Mesendoderm (in vitro differentiated cells): ENCODE results near the gene DNAL4.
A peak's percentile ranks its signal among the peaks of the same experiment; 100 is the strongest.

Source experiments
- DNase-seq: peaks from one replicate; pipeline ENCODE4 v3.0.0; 2013
- H2AK5ac ChIP-seq: 2 replicates; pipeline ENCODE4 v1.6.1; 2013; ENCODE audit warnings: low read length, inconsistent platforms
- H2BK120ac ChIP-seq: 2 replicates; pipeline ENCODE4 v1.6.1; 2013; ENCODE audit warnings: low read depth, mild to moderate bottlenecking, low read length, moderate library complexity, mixed read lengths
- H2BK15ac ChIP-seq: replicated peaks from 2 replicates; pipeline ENCODE4 v1.6.1; 2013; ENCODE audit warnings: low read depth, mild to moderate bottlenecking, moderate library complexity
- H2BK5ac ChIP-seq: 2 replicates; pipeline ENCODE4 v1.6.1; 2013; ENCODE audit warnings: low read length, inconsistent platforms
- H3K18ac ChIP-seq: 2 replicates; pipeline ENCODE4 v1.6.1; 2013; ENCODE audit warnings: mild to moderate bottlenecking, low read length, mixed read lengths
- H3K23ac ChIP-seq: one replicate; pipeline ENCODE4 v1.6.1; 2013; ENCODE audit warnings: low read length
- H3K27ac ChIP-seq: 2 replicates; pipeline ENCODE4 v1.5.1; 2013; ENCODE audit warnings: low read depth, mild to moderate bottlenecking, inconsistent platforms, low read length, moderate library complexity
- H3K27me3 ChIP-seq: 2 replicates; pipeline ENCODE4 v1.6.1; 2013; ENCODE audit warnings: low read length, control low read depth, mild to moderate bottlenecking, inconsistent platforms; ENCODE audit not compliant: insufficient read depth, poor library complexity
- H3K36me3 ChIP-seq: 2 replicates; pipeline ENCODE4 v1.6.1; 2013; ENCODE audit warnings: low read length, inconsistent platforms; ENCODE audit not compliant: control insufficient read depth, insufficient read depth
- H3K4ac ChIP-seq: one replicate; pipeline ENCODE4 v1.6.1; 2013; ENCODE audit warnings: low read depth, mild to moderate bottlenecking, low read length, moderate library complexity
- H3K4me1 ChIP-seq: 2 replicates; pipeline ENCODE4 v1.6.1; 2013; ENCODE audit warnings: low read depth, low read length, inconsistent platforms; ENCODE audit not compliant: control insufficient read depth
- H3K4me2 ChIP-seq: 2 replicates; pipeline ENCODE4 v1.6.1; 2013; ENCODE audit warnings: low read length
- H3K4me3 ChIP-seq: 2 replicates; pipeline ENCODE4 v1.5.1; 2013; ENCODE audit warnings: mild to moderate bottlenecking, low read length
- H3K56ac ChIP-seq: one replicate; pipeline ENCODE4 v1.6.1; 2013; ENCODE audit warnings: low read length
- H3K79me1 ChIP-seq: 2 replicates; pipeline ENCODE4 v1.6.1; 2013; ENCODE audit warnings: low read length, inconsistent platforms
- H3K79me2 ChIP-seq: 2 replicates; pipeline ENCODE4 v1.6.1; 2013; ENCODE audit warnings: mild to moderate bottlenecking, low read length; ENCODE audit not compliant: control insufficient read depth, insufficient read depth
- H3K9ac ChIP-seq: 2 replicates; pipeline ENCODE4 v1.6.1; 2013; ENCODE audit warnings: low read length, inconsistent platforms
- H4K5ac ChIP-seq: one replicate; pipeline ENCODE4 v1.6.1; 2013; ENCODE audit warnings: low read length
- H4K8ac ChIP-seq: one replicate; pipeline ENCODE4 v1.6.1; 2013; ENCODE audit warnings: low read depth, mild to moderate bottlenecking, control low read depth, low read length, moderate library complexity
- WGBS: extraction: QIAGEN DNeasy Blood & Tissue Kit; methylation state at CpG from one replicate; pipeline ENCODE4 v1.1.7; 2013; ENCODE audit warnings: low lambda C conversion rate, missing lambda C conversion rate; ENCODE audit not compliant: insufficient coverage; ENCODE audit errors: extremely low coverage; 5-methylcytosine and 5-hydroxymethylcytosine counted together

The DNAL4 gene

DNA sequence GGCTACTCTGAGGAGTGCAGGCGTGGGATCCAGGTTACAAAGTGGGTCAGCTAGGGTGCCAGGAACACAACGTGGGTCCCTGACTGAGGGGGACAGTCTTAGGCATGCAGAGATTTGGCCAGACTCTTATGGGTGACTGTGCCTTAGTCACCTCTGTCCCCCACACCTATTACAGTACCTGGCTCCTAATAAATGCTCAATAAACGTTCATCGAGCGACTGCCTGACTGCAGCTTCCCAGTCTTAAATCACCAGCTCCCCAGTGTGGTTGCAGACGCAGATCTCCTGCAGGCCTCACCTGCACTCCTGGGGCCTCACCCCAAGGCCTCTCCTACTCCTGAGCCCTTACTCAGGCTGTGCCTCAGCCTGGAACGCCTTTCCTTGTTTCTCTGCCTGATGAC is 34.9 kb downstream of the DNAL4 start:
- H3K27me3 ChIP-seq: no peaks in the 10 kb centered on the region
- no peak for DNase-seq
- H3K18ac ChIP-seq: no peak overlapping the region
- H4K5ac ChIP-seq: no peak overlapping the region
- H3K4me3 ChIP-seq: no peak overlapping the region
- H3K4ac ChIP-seq: no peak overlapping the region
- WGBS: no CpG with 5 or more reads among the region's 7 CpGs
- no peak overlapping the region for H2AK5ac ChIP-seq
- H3K36me3 ChIP-seq: no peaks in the 10 kb centered on the region
- no peak overlapping the region for H3K56ac ChIP-seq
- H3K4me1 ChIP-seq: peaks cover 8% of the 10 kb centered on the region
- H3K23ac ChIP-seq: no peak overlapping the region
- H2BK5ac ChIP-seq: no peak overlapping the region
- no peak overlapping the region for H4K8ac ChIP-seq
- H3K79me2 ChIP-seq: no peaks in the 10 kb centered on the region
- no peak overlapping the region for H2BK15ac ChIP-seq
- no peak overlapping the region for H2BK120ac ChIP-seq
- H3K27ac ChIP-seq: no peak overlapping the region
- no peak overlapping the region for H3K4me2 ChIP-seq
- H3K9ac ChIP-seq: no peak overlapping the region
- no peaks in the 10 kb centered on the region for H3K79me1 ChIP-seq

DNA sequence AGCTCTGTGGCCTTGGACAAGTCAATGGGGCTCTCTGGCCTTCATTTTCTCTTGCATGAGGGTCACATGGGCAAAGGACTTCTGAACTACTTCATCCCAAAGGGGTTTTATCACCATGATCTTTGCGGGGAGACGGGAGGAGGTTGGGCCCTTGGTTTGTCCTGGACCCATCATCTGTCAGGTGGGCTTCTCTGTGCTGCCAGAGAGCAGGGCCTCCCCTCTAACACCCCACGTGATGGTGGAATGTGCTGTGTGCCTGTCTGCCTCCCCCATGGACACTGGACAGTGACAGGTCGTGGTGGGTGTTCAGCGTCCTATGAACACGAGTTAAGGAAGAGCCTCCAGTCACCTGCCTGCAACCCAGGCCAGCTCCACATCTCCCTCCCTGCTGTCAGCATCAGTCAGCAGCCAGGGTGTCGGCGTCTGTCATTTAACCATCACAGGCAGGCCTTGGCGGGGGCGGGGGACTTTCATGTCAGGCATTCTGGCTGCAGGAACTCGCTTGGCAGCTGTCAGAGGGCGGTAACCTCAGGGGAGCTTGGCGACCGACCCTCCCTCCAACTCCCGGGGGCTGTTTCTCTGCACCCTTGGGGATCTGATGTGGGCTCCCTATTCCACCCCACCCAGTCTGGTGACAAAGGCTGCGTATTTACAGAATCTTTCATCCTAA is 35.5 kb downstream of the DNAL4 start:
- no peaks in the 10 kb centered on the region for H3K79me1 ChIP-seq
- no peak overlapping the region for H3K56ac ChIP-seq
- H3K9ac ChIP-seq: no peak overlapping the region
- no peak overlapping the region for H3K23ac ChIP-seq
- H2BK5ac ChIP-seq: no peak overlapping the region
- no CpG with 5 or more reads among the region's 16 CpGs for WGBS
- no peak overlapping the region for H3K27ac ChIP-seq
- H2BK120ac ChIP-seq: no peak overlapping the region
- no peak for DNase-seq
- H3K27me3 ChIP-seq: no peaks in the 10 kb centered on the region
- H3K4me1 ChIP-seq: peaks cover 8% of the 10 kb centered on the region
- no peak overlapping the region for H3K18ac ChIP-seq
- no peak overlapping the region for H2AK5ac ChIP-seq
- H3K4me2 ChIP-seq: no peak overlapping the region
- H3K4me3 ChIP-seq: no peak overlapping the region
- H3K36me3 ChIP-seq: no peaks in the 10 kb centered on the region
- no peak overlapping the region for H4K5ac ChIP-seq
- no peak overlapping the region for H2BK15ac ChIP-seq
- no peak overlapping the region for H3K4ac ChIP-seq
- H4K8ac ChIP-seq: no peak overlapping the region
- no peaks in the 10 kb centered on the region for H3K79me2 ChIP-seq

DNA sequence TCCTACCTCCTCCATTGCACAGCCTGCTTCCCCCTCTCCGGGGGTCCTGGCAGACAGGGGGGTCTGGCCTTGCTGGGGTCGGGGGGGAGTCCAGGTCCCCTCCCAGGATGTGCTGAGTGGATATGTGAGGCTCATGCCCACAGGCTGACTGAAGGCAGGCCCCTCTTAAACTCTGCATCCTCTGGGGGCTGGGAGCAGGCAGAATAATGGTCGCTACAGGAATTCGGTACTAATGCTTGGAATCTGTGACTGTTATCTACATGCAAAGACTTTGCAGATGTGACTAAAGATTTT is 36.5 kb downstream of the DNAL4 start:
- H4K8ac ChIP-seq: no peak overlapping the region
- no peak overlapping the region for H2BK15ac ChIP-seq
- H3K4me1 ChIP-seq: peaks cover 8% of the 10 kb centered on the region
- no peaks in the 10 kb centered on the region for H3K27me3 ChIP-seq
- no CpG with 5 or more reads among the region's 4 CpGs for WGBS
- H3K79me1 ChIP-seq: no peaks in the 10 kb centered on the region
- no peak overlapping the region for H3K4me3 ChIP-seq
- no peak overlapping the region for H3K4ac ChIP-seq
- no peak overlapping the region for H3K4me2 ChIP-seq
- H3K56ac ChIP-seq: peak overlapping the region; percentile 10
- H3K36me3 ChIP-seq: no peaks in the 10 kb centered on the region
- H2AK5ac ChIP-seq: no peak overlapping the region
- no peak overlapping the region for H3K27ac ChIP-seq
- H2BK120ac ChIP-seq: no peak overlapping the region
- H4K5ac ChIP-seq: no peak overlapping the region
- no peak overlapping the region for H3K9ac ChIP-seq
- DNase-seq: peak; percentile 40
- no peak overlapping the region for H3K23ac ChIP-seq
- no peak overlapping the region for H3K18ac ChIP-seq
- H3K79me2 ChIP-seq: no peaks in the 10 kb centered on the region
- H2BK5ac ChIP-seq: no peak overlapping the region

DNA sequence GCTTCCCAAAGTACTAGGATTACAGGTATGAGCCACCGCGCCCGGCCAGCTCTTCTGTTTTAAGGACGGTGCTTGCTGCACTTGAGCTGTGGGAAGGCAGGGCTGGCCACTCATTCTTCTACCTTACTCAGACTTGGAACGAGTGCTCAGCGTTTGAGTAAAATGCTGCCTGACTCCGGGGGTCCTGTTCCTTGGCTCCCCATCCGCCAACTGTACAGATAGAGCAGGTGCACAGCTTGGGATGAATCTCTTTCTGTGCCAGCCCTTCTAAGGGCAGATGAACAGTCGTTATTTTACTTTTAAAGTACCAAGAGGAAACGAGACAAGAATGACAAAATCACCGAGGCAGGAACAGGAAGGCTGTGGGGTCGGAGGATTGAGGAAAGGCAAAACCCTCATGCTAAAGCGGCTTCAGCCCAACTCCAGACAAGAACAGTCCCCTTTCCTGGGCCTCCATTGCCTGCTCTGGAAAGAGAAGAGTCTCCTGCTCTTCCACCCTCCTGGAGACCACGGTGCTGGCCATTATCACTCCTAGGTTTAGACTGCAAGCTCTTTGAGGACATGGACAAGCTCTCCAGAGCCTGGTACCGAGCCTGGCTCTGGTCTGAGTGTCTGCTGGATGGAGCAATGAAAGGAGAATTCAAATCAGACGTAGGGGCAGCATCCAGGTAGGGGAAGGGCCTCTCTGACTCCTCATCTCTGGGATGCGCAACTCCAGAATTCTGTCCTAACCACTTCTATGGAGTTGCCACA is 37.1 kb downstream of the DNAL4 start:
- peak overlapping the region; percentile 88 for H3K56ac ChIP-seq
- no CpG with 5 or more reads among the region's 17 CpGs for WGBS
- no peak overlapping the region for H2BK120ac ChIP-seq
- DNase-seq: no peak
- H3K27ac ChIP-seq: no peak overlapping the region
- H3K23ac ChIP-seq: no peak overlapping the region
- no peak overlapping the region for H3K9ac ChIP-seq
- no peak overlapping the region for H2AK5ac ChIP-seq
- no peak overlapping the region for H4K8ac ChIP-seq
- H3K18ac ChIP-seq: no peak overlapping the region
- H3K4me1 ChIP-seq: peaks cover 8% of the 10 kb centered on the region
- H2BK15ac ChIP-seq: no peak overlapping the region
- H3K4ac ChIP-seq: no peak overlapping the region
- no peaks in the 10 kb centered on the region for H3K79me2 ChIP-seq
- H3K4me2 ChIP-seq: no peak overlapping the region
- H2BK5ac ChIP-seq: no peak overlapping the region
- no peaks in the 10 kb centered on the region for H3K36me3 ChIP-seq
- no peaks in the 10 kb centered on the region for H3K27me3 ChIP-seq
- no peaks in the 10 kb centered on the region for H3K79me1 ChIP-seq
- H4K5ac ChIP-seq: no peak overlapping the region
- H3K4me3 ChIP-seq: no peak overlapping the region

DNA sequence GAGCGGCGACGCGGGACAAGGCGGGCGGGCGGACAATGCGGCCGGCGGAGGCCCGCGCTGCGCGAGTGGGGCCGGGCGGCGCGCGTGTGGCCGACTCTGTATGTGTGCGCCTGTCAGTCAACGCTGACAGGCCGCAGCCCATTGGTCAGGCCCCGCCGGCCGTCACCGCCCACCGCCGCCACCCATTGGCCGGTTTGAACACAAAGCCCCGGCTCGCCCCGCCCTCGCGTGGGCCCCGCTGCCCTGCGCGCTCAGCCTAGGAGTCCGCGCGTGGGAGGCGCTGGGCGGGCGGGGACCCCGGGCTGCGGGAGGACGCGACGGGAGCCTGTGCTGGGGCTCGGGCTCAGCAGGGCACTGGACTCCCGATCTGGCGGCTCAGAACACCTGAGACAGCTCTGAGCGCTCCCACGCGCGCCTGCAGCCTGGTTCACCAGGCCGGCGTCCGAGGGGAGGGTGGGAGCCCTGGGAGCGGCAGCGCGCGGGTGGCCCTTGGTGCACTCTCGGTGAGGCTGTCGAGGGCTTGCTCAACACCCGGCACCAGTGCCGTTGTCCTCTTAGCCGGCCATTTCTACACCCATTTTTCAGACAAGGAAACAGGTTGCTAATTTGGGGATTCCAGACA is 37.9 kb downstream of the DNAL4 start, which contains the start of gene SUN2:
TSS of gene SUN2 (minus strand) at position 88 of the 622 bp plus-strand sequence. CDS start 3,370 bp downstream, outside the sequence.
- no peak within 1 kb of the TSS for H2BK5ac ChIP-seq
- DNase-seq: peak; percentile 65
- H3K79me1 ChIP-seq: no peaks in the 10 kb centered on the region
- no peak within 1 kb of the TSS for H4K8ac ChIP-seq
- H2BK15ac ChIP-seq: no peak within 1 kb of the TSS
- peak within 1 kb of the TSS; percentile 78 for H3K9ac ChIP-seq
- peak within 1 kb of the TSS; percentile 29 for H3K18ac ChIP-seq
- H3K79me2 ChIP-seq: no peaks in the 10 kb centered on the region
- H3K4ac ChIP-seq: peak within 1 kb of the TSS; percentile 67
- peak within 1 kb of the TSS; percentile 88 for H3K56ac ChIP-seq
- no CpG with 5 or more reads among the region's 68 CpGs for WGBS
- no peak within 1 kb of the TSS for H2BK120ac ChIP-seq
- no peak within 1 kb of the TSS for H4K5ac ChIP-seq
- peak within 1 kb of the TSS; percentile 41 for H3K4me3 ChIP-seq
- H3K27ac ChIP-seq: peak within 1 kb of the TSS; percentile 40
- peaks cover 8% of the 10 kb centered on the region for H3K4me1 ChIP-seq
- no peaks in the 10 kb centered on the region for H3K27me3 ChIP-seq
- H3K36me3 ChIP-seq: no peaks in the 10 kb centered on the region
- H3K4me2 ChIP-seq: peak within 1 kb of the TSS; percentile 94
- no peak within 1 kb of the TSS for H3K23ac ChIP-seq
- no peak within 1 kb of the TSS for H2AK5ac ChIP-seq
